ENCODE results near the gene ABCD4. TPM values are rescaled to one million over a fixed set of nuclear protein-coding genes. Genes with fewer than 3 reads are reported as not detected.

The ABCD4 gene
- total and polyA plus RNA-seq, 2 of the 4 experiments (the other 2 are of a cell fraction), result 12.2 to 20.4 TPM

GRCh38 chr14:74302152-74302628, 544 bp downstream of the ABCD4 start:
- peak overlapping the region; percentile 66; the same call in 1 of the 2 replicates for H3K23ac ChIP-seq (ENCODE audit: low read depth, low read length)
- H4K8ac ChIP-seq (ENCODE audit: low read depth in 2 of 2, low read length in 2 of 2), result peak overlapping the region; percentile 69 to 70; a peak in 2 of 4 replicates
- peak overlapping the region; percentile 81 for H3K9ac ChIP-seq (ENCODE audit: low read depth, low read length)
- in situ Hi-C loops (cut with MboI; ENCODE audit: low sequenced_read_pairs), result no loop called here
- peak overlapping the region; percentile 52 for H3K4ac ChIP-seq (ENCODE audit: low read depth, low read length)
- no peak overlapping the region for H2AK5ac ChIP-seq (ENCODE audit: low read depth, low read length)
- H3K9me1 ChIP-seq (ENCODE audit: insufficient read depth, low read length), result 0 out of 2 replicates have a peak, but pooled peaks cover 3% of the 10 kb centered on the region
- H2AFZ ChIP-seq (replicated peaks; ENCODE audit: low read length, poor library complexity), result peak overlapping the region; percentile 96
- H3K14ac ChIP-seq (replicated peaks; ENCODE audit: low read depth, low read length), result peak overlapping the region; percentile 83; the same call in 1 of the 2 replicates
- H4K5ac ChIP-seq (ENCODE audit: low read depth, low read length), result no peak overlapping the region
- H3K9me3 ChIP-seq (ENCODE audit: control insufficient read depth, insufficient read depth, low read length), result no peaks in the 10 kb centered on the region
- peaks cover 10% of the 10 kb centered on the region; the same call in 1 of the 2 replicates for H4K20me1 ChIP-seq (ENCODE audit: insufficient read depth, low read length)
- POLR2A ChIA-PET (ENCODE audit: unreplicated experiment), result interaction anchor here (1.0 kb wide), 1 partner anchor 11 kb away, joined by 3 read pairs; no protein-coding TSS in a partner anchor
- no peak overlapping the region for H2BK120ac ChIP-seq (ENCODE audit: low read depth, low read length)
- peak overlapping the region; percentile 39; the same call in 1 of the 2 replicates for H3K56ac ChIP-seq (ENCODE audit: extremely low read depth, insufficient read depth, low read length)
- dilution Hi-C loops (cut with HindIII; ENCODE audit: low sequenced_read_pairs, unreplicated experiment), result no loop called here
- peak overlapping the region; percentile 76 for H3K27ac ChIP-seq (ENCODE audit: insufficient read depth, low read length)
- peak overlapping the region; percentile 97 for H3K4me2 ChIP-seq (ENCODE audit: low read depth, low read length)
- H2AK9ac ChIP-seq (replicated peaks; ENCODE audit: low read depth, low read length, poor library complexity), result peak overlapping the region; percentile 56
- intact Hi-C loops (cut with micrococcal nuclease), result loop anchor here (5.0 kb wide), 1 partner anchor 515 kb away; no protein-coding TSS in a partner anchor
- peak overlapping the region; percentile 84 for H3K4me3 ChIP-seq (ENCODE audit: insufficient read depth, low read depth, low read length)
- peak; percentile 68 for ATAC-seq (ENCODE audit: low read depth)
- H3K36me3 ChIP-seq (ENCODE audit: control insufficient read depth, insufficient read depth, low read length), result peaks cover 11% of the 10 kb centered on the region
- no peak overlapping the region for H2BK15ac ChIP-seq (ENCODE audit: low read depth, low read length)
- BruUV-seq (replicated peaks), result TSS peak; percentile 37
- peaks cover 13 to 49% of the 10 kb centered on the region in 2 experiments for H3K79me1 ChIP-seq (ENCODE audit: low read depth in 1 of 2, low read length in 2 of 2)
- no peak overlapping the region for H2BK20ac ChIP-seq (ENCODE audit: low read depth, low read length)
- no peaks in the 10 kb centered on the region for H3K27me3 ChIP-seq (ENCODE audit: control insufficient read depth, insufficient read depth, low read length)
- peaks cover 3% of the 10 kb centered on the region for H3K4me1 ChIP-seq (ENCODE audit: control insufficient read depth, insufficient read depth, low read length)
- 0% methylated on average over 1 of the region's 6 CpGs; no CpG with 5 or more reads in 1 of the 2 experiments for WGBS, 2 experiments (ENCODE audit: extremely low coverage in 2 of 2, insufficient read length in 1 of 2)
- TF ChIP-seq MXI1 (IDR thresholded peaks at IDR 0.05; ENCODE audit: borderline replicate concordance, low read depth, low read length) (peak; percentile 52; the same call in 1 of the 2 replicates), NFE2L2 (IDR thresholded peaks at IDR 0.05; ENCODE audit: low read depth, low read length) (no peak), CEBPB (IDR thresholded peaks at IDR 0.05; ENCODE audit: low read depth, low read length) (no peak), CTCF (conservative IDR thresholded peaks at IDR 0.05; ENCODE audit: low read depth, low read length) (peak; percentile 50)
- H2BK5ac ChIP-seq (ENCODE audit: low read depth, low read length, poor library complexity, severe bottlenecking), result peak overlapping the region; percentile 62
- peak; percentile 56 for DNase-seq
- no peak overlapping the region for H4K91ac ChIP-seq (ENCODE audit: insufficient read depth, low read depth, low read length)
- CTCF ChIA-PET, result interaction anchor here (0.5 to 1.3 kb wide), 3 partner anchors 11 to 502 kb away, joined by 3 to 4 read pairs (median 3); no protein-coding TSS in a partner anchor
- no peak overlapping the region for H3K18ac ChIP-seq (ENCODE audit: low read depth, low read length)

Measured in IMR-90 (cell line).